Neural progenitor cell (in vitro differentiated cells): ENCODE results near the gene FRS3. TPM values are rescaled to one million over a fixed set of nuclear protein-coding genes. Genes with fewer than 3 reads are reported as not detected.

Source experiments
- DNase-seq: peaks from one replicate; pipeline ENCODE4 v3.0.0-alpha.2; 2016; ENCODE audit warnings: low spot score
- H2AFZ ChIP-seq: fragments of 200-600 bp; sonication (generic); replicated peaks from 2 replicates; pipeline ENCODE4 v1.6.1; 2016; ENCODE audit warnings: antibody characterized with exemption
- H3F3A ChIP-seq: fragments of 200-600 bp; sonication (generic); 2 replicates; pipeline ENCODE4 v1.6.1; 2016; ENCODE audit warnings: antibody characterized with exemption, low read depth
- H3K27ac ChIP-seq: fragments of 200-600 bp; sonication (generic); 2 replicates; pipeline ENCODE4 v1.5.1; 2016; ENCODE audit warnings: mild to moderate bottlenecking
- H3K27me3 ChIP-seq: fragments of 200-600 bp; sonication (generic); 2 replicates; pipeline ENCODE4 v1.6.1; 2016; ENCODE audit warnings: mild to moderate bottlenecking, moderate library complexity
- H3K36me3 ChIP-seq: fragments of 200-600 bp; sonication (generic); 2 replicates; pipeline ENCODE4 v1.5.1; 2016
- H3K4me1 ChIP-seq: fragments of 200-600 bp; sonication (generic); 2 replicates; pipeline ENCODE4 v1.6.1; 2016; ENCODE audit warnings: mixed run types
- H3K4me2 ChIP-seq: fragments of 200-600 bp; sonication (generic); 2 replicates; pipeline ENCODE4 v1.6.1; 2016
- H3K4me3 ChIP-seq: fragments of 200-600 bp; sonication (generic); 2 replicates; pipeline ENCODE4 v1.5.1; 2016
- H3K79me2 ChIP-seq: fragments of 200-600 bp; sonication (generic); 2 replicates; pipeline ENCODE4 v1.6.1; 2016; ENCODE audit warnings: low read depth
- H3K9ac ChIP-seq: fragments of 200-600 bp; sonication (generic); 2 replicates; pipeline ENCODE4 v1.6.1; 2016
- H3K9me3 ChIP-seq: fragments of 200-600 bp; sonication (generic); 2 replicates; pipeline ENCODE4 v1.5.1; 2016; ENCODE audit warnings: low read depth
- H4K20me1 ChIP-seq: fragments of 200-600 bp; sonication (generic); 2 replicates; pipeline ENCODE4 v1.6.1; 2016; ENCODE audit warnings: low read depth
- H3K27ac Mint-ChIP-seq: 3 replicates; pipeline ENCODE4 v1.8.0; 2021; ENCODE audit warnings: mixed read lengths
- H3K27me3 Mint-ChIP-seq: 2 replicates; pipeline ENCODE4 v1.8.0; 2022; ENCODE audit warnings: low read depth, mild to moderate bottlenecking, inconsistent platforms, moderate library complexity, mixed read lengths; ENCODE audit not compliant: insufficient read depth
- H3K36me3 Mint-ChIP-seq: 3 replicates; pipeline ENCODE4 v1.8.0; 2021; ENCODE audit warnings: mixed read lengths
- H3K4me1 Mint-ChIP-seq: 3 replicates; pipeline ENCODE4 v1.8.0; 2021; ENCODE audit warnings: mixed read lengths
- H3K4me3 Mint-ChIP-seq: 3 replicates; pipeline ENCODE4 v1.8.0; 2021; ENCODE audit warnings: mild to moderate bottlenecking, moderate library complexity, mixed read lengths
- H3K9me3 Mint-ChIP-seq: 3 replicates; pipeline ENCODE4 v1.8.0; 2020; ENCODE audit warnings: mixed read lengths
- CTCF ChIP-seq: fragments of 200-600 bp; sonication (generic); IDR thresholded peaks from 2 replicates; pipeline ENCODE4 v1.5.1; 2017; ENCODE audit warnings: antibody characterized with exemption, mild to moderate bottlenecking
- EZH2 ChIP-seq: fragments of 200-600 bp; sonication (generic); IDR thresholded peaks from 2 replicates; pipeline ENCODE4 v1.6.1; 2017; ENCODE audit warnings: antibody characterized with exemption, mild to moderate bottlenecking, moderate library complexity
- EZH2phosphoT487 ChIP-seq: fragments of 200-600 bp; sonication (generic); IDR thresholded peaks from 2 replicates; pipeline ENCODE4 v1.6.1; 2017; ENCODE audit warnings: antibody characterized with exemption
- total RNA-seq: library from RNA; depleted of rRNA; stranded (reverse); fragments of >200 nt; gene quantifications from 2 replicates; pipeline ENCODE4 v1.2.3, GENCODE V29; 2015; ENCODE audit warnings: low replicate concordance

Gene FRS3
- total RNA-seq, 1 donor from 2014 or later: 1.9 TPM

- H3K4me1 Mint-ChIP-seq: no peaks in the 10 kb centered on the region
- no peak overlapping the region for H3K4me3 Mint-ChIP-seq
- no peak overlapping the region for H3K27ac Mint-ChIP-seq
Observed at GRCh38 chr6:41748102-41748477, 31.6 kb downstream of the FRS3 start.

GRCh38 chr6:41747256-41748101, 32.2 kb downstream of the FRS3 start, which contains the start of gene PGC:
Gene PGC, minus strand, starts transcription at chr6:41747397. Its CDS starts 63 bp downstream, at chr6:41747334.
- H3K27ac Mint-ChIP-seq: no peak within 1 kb of the TSS
- Histone ChIP-seq H3K4me2 (no peak within 1 kb of the TSS), H3K27me3 (no peaks in the 10 kb centered on the region), H3K9ac (no peak within 1 kb of the TSS), H3K4me3 (no peak within 1 kb of the TSS), H3F3A (no peaks in the 10 kb centered on the region), H3K9me3 (no peaks in the 10 kb centered on the region), H2AFZ (no peak within 1 kb of the TSS), H3K27ac (no peak within 1 kb of the TSS), H3K36me3 (no peaks in the 10 kb centered on the region), H3K4me1 (no peaks in the 10 kb centered on the region), H3K79me2 (no peaks in the 10 kb centered on the region), H4K20me1 (no peaks in the 10 kb centered on the region)
- DNase-seq: no peak
- TF ChIP-seq EZH2phosphoT487: no peak
- TF ChIP-seq EZH2: no peak
- no peak for TF ChIP-seq CTCF
- peaks cover 2% of the 10 kb centered on the region for H3K27me3 Mint-ChIP-seq
- H3K36me3 Mint-ChIP-seq: no peaks in the 10 kb centered on the region
- no peak within 1 kb of the TSS for H3K4me3 Mint-ChIP-seq
- H3K9me3 Mint-ChIP-seq: no peaks in the 10 kb centered on the region
- no peaks in the 10 kb centered on the region for H3K4me1 Mint-ChIP-seq

More at GRCh38 chr6:41748102-41748477, 31.6 kb downstream of the FRS3 start:
- TF ChIP-seq CTCF (no peak), EZH2phosphoT487 (no peak), EZH2 (no peak)
- Histone ChIP-seq H3K9me3 (no peaks in the 10 kb centered on the region), H3K4me1 (no peaks in the 10 kb centered on the region), H3K27me3 (no peaks in the 10 kb centered on the region), H3K9ac (no peak overlapping the region), H3K4me2 (no peak overlapping the region), H3K79me2 (no peaks in the 10 kb centered on the region), H2AFZ (no peak overlapping the region), H3K36me3 (no peaks in the 10 kb centered on the region), H4K20me1 (no peaks in the 10 kb centered on the region), H3F3A (no peaks in the 10 kb centered on the region), H3K4me3 (no peak overlapping the region), H3K27ac (no peak overlapping the region)
- Mint-ChIP-seq H3K9me3 (no peaks in the 10 kb centered on the region), H3K36me3 (no peaks in the 10 kb centered on the region), H3K27me3 (peaks cover 2% of the 10 kb centered on the region)
- no peak for DNase-seq

GRCh38 chr6:41746107-41746506, 33.6 kb downstream of the FRS3 start:
- H3K79me2 ChIP-seq: no peaks in the 10 kb centered on the region
- no peaks in the 10 kb centered on the region for H3K27me3 ChIP-seq
- Mint-ChIP-seq H3K36me3 (no peaks in the 10 kb centered on the region), H3K4me1 (no peaks in the 10 kb centered on the region), H3K27ac (no peak overlapping the region), H3K9me3 (no peaks in the 10 kb centered on the region), H3K4me3 (no peak overlapping the region), H3K27me3 (peaks cover 2% of the 10 kb centered on the region)
- H2AFZ ChIP-seq: no peak overlapping the region
- H3K36me3 ChIP-seq: no peaks in the 10 kb centered on the region
- H3K4me2 ChIP-seq: no peak overlapping the region
- H3K9ac ChIP-seq: no peak overlapping the region
- H3K4me3 ChIP-seq: no peak overlapping the region
- no peak for DNase-seq
- TF ChIP-seq CTCF (no peak), EZH2phosphoT487 (no peak), EZH2 (no peak)
- H4K20me1 ChIP-seq: no peaks in the 10 kb centered on the region
- H3K4me1 ChIP-seq: peaks cover 4% of the 10 kb centered on the region
- no peak overlapping the region for H3K27ac ChIP-seq
- H3F3A ChIP-seq: no peaks in the 10 kb centered on the region
- no peaks in the 10 kb centered on the region for H3K9me3 ChIP-seq
